SK-N-MC (cell line): ENCODE results near the gene CD19.

Experiments
- DNase-seq: peaks from one replicate; pipeline ENCODE4 v3.0.0-alpha.2; 2011; ENCODE audit warnings: low read depth, low spot score
- H3K27ac ChIP-seq: fragments of 200-600 bp; sonication (generic); 2 replicates; pipeline ENCODE4 v1.5.1; 2016; ENCODE audit warnings: mixed run types
- H3K36me3 ChIP-seq: fragments of 200-600 bp; sonication (generic); 2 replicates; pipeline ENCODE4 v1.6.1; 2017; ENCODE audit warnings: antibody characterized with exemption, low read length, mixed read lengths; ENCODE audit not compliant: insufficient read depth
- H3K4me3 ChIP-seq: fragments of 200-600 bp; sonication (generic); 2 replicates; pipeline ENCODE4 v1.5.1; 2016
- H3K9ac ChIP-seq: fragments of 200-600 bp; sonication (generic); 2 replicates; pipeline ENCODE4 v1.8.0; 2017; ENCODE audit warnings: mixed run types, mixed read lengths; ENCODE audit not compliant: insufficient read length
- H3K9me3 ChIP-seq: fragments of 200-600 bp; sonication (generic); 2 replicates; pipeline ENCODE4 v1.6.1; 2017; ENCODE audit warnings: low read depth, mild to moderate bottlenecking, antibody characterized with exemption, low read length, moderate library complexity, mixed read lengths
- EZH2 ChIP-seq: fragments of 200-600 bp; sonication (generic); IDR thresholded peaks from one replicate; pipeline ENCODE4 v1.6.1; 2017; ENCODE audit warnings: antibody characterized with exemption
- FOXP2 ChIP-seq: optimal IDR thresholded peaks from 2 replicates; pipeline ENCODE3; 2011; ENCODE audit warnings: mild to moderate bottlenecking, moderate library complexity; ENCODE audit not compliant: insufficient read depth; ENCODE audit errors: extremely low read length, control extremely low read depth
- POLR2AphosphoS5 ChIP-seq: IDR thresholded peaks from 2 replicates; pipeline ENCODE4 v1.6.1; 2012; ENCODE audit warnings: mild to moderate bottlenecking, low read depth, low read length, borderline replicate concordance

CD19 gene

GRCh38 chr16:28927815-28928214 lies 4.0 kb upstream of the CD19 start:
- H3K27ac ChIP-seq = no peak overlapping the region
- TF ChIP-seq EZH2 (no peak), POLR2AphosphoS5 (no peak), FOXP2 (no peak)
- H3K9ac ChIP-seq = no peak overlapping the region
- H3K36me3 ChIP-seq = no peaks in the 10 kb centered on the region
- no peaks in the 10 kb centered on the region for H3K9me3 ChIP-seq
- H3K4me3 ChIP-seq = no peak overlapping the region
- no peak for DNase-seq

GRCh38 chr16:28930203-28930602 lies 1.6 kb upstream of the CD19 start:
- Histone ChIP-seq H3K4me3 (no peak overlapping the region), H3K9me3 (no peaks in the 10 kb centered on the region), H3K36me3 (no peaks in the 10 kb centered on the region), H3K9ac (no peak overlapping the region), H3K27ac (no peak overlapping the region)
- TF ChIP-seq POLR2AphosphoS5 (no peak), FOXP2 (no peak), EZH2 (no peak)
- no peak for DNase-seq

- no peak overlapping the region for H3K4me3 ChIP-seq
- TF ChIP-seq FOXP2 (no peak), EZH2 (no peak), POLR2AphosphoS5 (no peak)
- H3K36me3 ChIP-seq = no peaks in the 10 kb centered on the region
- H3K27ac ChIP-seq = peak overlapping the region; percentile 54; the same call in 1 of the 2 replicates
- H3K9ac ChIP-seq = peak overlapping the region; percentile 49
- H3K9me3 ChIP-seq = no peaks in the 10 kb centered on the region
- no peak for DNase-seq
Observed at GRCh38 chr16:28930652-28931051, 1.1 kb upstream of the CD19 start.

- H3K4me3 ChIP-seq = no peak overlapping the region
- TF ChIP-seq POLR2AphosphoS5 (no peak), FOXP2 (no peak), EZH2 (no peak)
- H3K36me3 ChIP-seq = no peaks in the 10 kb centered on the region
- no peak overlapping the region for H3K27ac ChIP-seq
- H3K9me3 ChIP-seq = no peaks in the 10 kb centered on the region
- DNase-seq = no peak
- H3K9ac ChIP-seq = no peak overlapping the region
Observed at GRCh38 chr16:28932339-28933141, 769 bp downstream of the CD19 start.

GRCh38 chr16:28933171-28933570 lies 1.4 kb downstream of the CD19 start:
- DNase-seq = no peak
- no peak overlapping the region for H3K9ac ChIP-seq

GRCh38 chr16:28935346-28935745 lies 3.6 kb downstream of the CD19 start:
- H3K36me3 ChIP-seq = no peaks in the 10 kb centered on the region
- H3K9ac ChIP-seq = no peak overlapping the region
- DNase-seq = no peak
- H3K9me3 ChIP-seq = no peaks in the 10 kb centered on the region
- H3K27ac ChIP-seq = no peak overlapping the region
- no peak overlapping the region for H3K4me3 ChIP-seq
- TF ChIP-seq POLR2AphosphoS5 (no peak), FOXP2 (no peak), EZH2 (no peak)

More at GRCh38 chr16:28933171-28933570, 1.4 kb downstream of the CD19 start:
- Histone ChIP-seq H3K4me3 (no peak overlapping the region), H3K36me3 (no peaks in the 10 kb centered on the region), H3K9me3 (no peaks in the 10 kb centered on the region), H3K27ac (no peak overlapping the region)
- TF ChIP-seq EZH2 = no peak
- no peak for TF ChIP-seq FOXP2
- no peak for TF ChIP-seq POLR2AphosphoS5

GRCh38 chr16:28935924-28936783 lies 4.4 kb downstream of the CD19 start:
- H3K4me3 ChIP-seq = peak overlapping the region; percentile 73
- DNase-seq = no peak

GRCh38 chr16:28936784-28937155 lies 5.0 kb downstream of the CD19 start:
- H3K27ac ChIP-seq = no peak overlapping the region
- H3K9me3 ChIP-seq = no peaks in the 10 kb centered on the region
- H3K9ac ChIP-seq = no peak overlapping the region
- DNase-seq = no peak
- TF ChIP-seq FOXP2 = no peak
- TF ChIP-seq POLR2AphosphoS5 = no peak
- TF ChIP-seq EZH2 = no peak
- H3K36me3 ChIP-seq = no peaks in the 10 kb centered on the region
- no peak overlapping the region; the same call in 1 of the 2 replicates for H3K4me3 ChIP-seq

More at GRCh38 chr16:28935924-28936783, 4.4 kb downstream of the CD19 start:
- H3K9ac ChIP-seq = peak overlapping the region; percentile 60
- no peak overlapping the region for H3K27ac ChIP-seq
- no peaks in the 10 kb centered on the region for H3K36me3 ChIP-seq
- no peaks in the 10 kb centered on the region for H3K9me3 ChIP-seq
- TF ChIP-seq EZH2 (no peak), POLR2AphosphoS5 (no peak), FOXP2 (no peak)

- no peak for TF ChIP-seq FOXP2
- TF ChIP-seq POLR2AphosphoS5 = no peak
- no peak for TF ChIP-seq EZH2
- H3K36me3 ChIP-seq = no peaks in the 10 kb centered on the region
- no peak overlapping the region for H3K4me3 ChIP-seq
- no peak overlapping the region for H3K27ac ChIP-seq
- H3K9me3 ChIP-seq = no peaks in the 10 kb centered on the region
- no peak overlapping the region for H3K9ac ChIP-seq
- DNase-seq = no peak
Observed at GRCh38 chr16:28937222-28937876, 5.6 kb downstream of the CD19 start.
